ENCODE data around the gene TSPYL2.

TSPYL2 gene

GRCh38 chrX:53081925-53082772 is at the start of gene TSPYL2:
TSPYL2 (plus strand) TSS chrX:53082367; CDS start chrX:53082499, 132 bp downstream.
- peak; percentile 93 for DNase-seq

GRCh38 chrX:53036149-53036548 is 46.0 kb upstream of the TSPYL2 start:
- no peak for DNase-seq

GRCh38 chrX:53039236-53039635 is 42.9 kb upstream of the TSPYL2 start:
- no peak for DNase-seq

- no peak for DNase-seq
These were observed 37.2 kb upstream of the TSPYL2 start for GRCh38 chrX:53044995-53045394.

GRCh38 chrX:53047228-53047627 is 34.9 kb upstream of the TSPYL2 start:
- DNase-seq, result no peak

- no peak for DNase-seq
These were observed 33.7 kb upstream of the TSPYL2 start, which contains the start of gene GPR173 for GRCh38 chrX:53048169-53049126. GPR173 (plus strand) TSS chrX:53048789; CDS start chrX:53076622, 27,833 bp downstream.

GRCh38 chrX:53049127-53049517 is 33.0 kb upstream of the TSPYL2 start:
- no peak for DNase-seq

- no peak for DNase-seq
These were observed 31.3 kb upstream of the TSPYL2 start for GRCh38 chrX:53050841-53051240.

GRCh38 chrX:53055244-53055849 is 26.8 kb upstream of the TSPYL2 start:
- DNase-seq, result no peak

- DNase-seq, result no peak
These were observed 25.9 kb upstream of the TSPYL2 start for GRCh38 chrX:53056292-53056691.

GRCh38 chrX:53065104-53065503 is 17.1 kb upstream of the TSPYL2 start:
- no peak for DNase-seq

- no peak for DNase-seq
These were observed 11.1 kb upstream of the TSPYL2 start for GRCh38 chrX:53071064-53071463.

GRCh38 chrX:53071604-53072417 is 10.4 kb upstream of the TSPYL2 start:
- DNase-seq, result peak; percentile 62

- no peak for DNase-seq
These were observed 9.6 kb upstream of the TSPYL2 start for GRCh38 chrX:53072418-53073114.

- no peak for DNase-seq
These were observed 9.0 kb upstream of the TSPYL2 start for GRCh38 chrX:53073115-53073586.

GRCh38 chrX:53075011-53075410 is 7.2 kb upstream of the TSPYL2 start:
- DNase-seq, result no peak

- no peak for DNase-seq
These were observed 5.5 kb upstream of the TSPYL2 start for GRCh38 chrX:53076671-53077070.

GRCh38 chrX:53077207-53078197 is 4.7 kb upstream of the TSPYL2 start:
- no peak for DNase-seq

- DNase-seq, result no peak
These were observed 3.2 kb upstream of the TSPYL2 start for GRCh38 chrX:53078943-53079342.

Measured in activated CD4-positive, alpha-beta T cell treated with anti-CD3 and anti-CD28 coated beads, Interleukin-2, amount 50 U/mL, for 1 hour (primary cell).